HUES48 (cell line): Measurements from ENCODE around the gene GALT.

Source experiments
- H3K27ac ChIP-seq: one replicate; pipeline ENCODE4 v1.7.0; 2013; ENCODE audit warnings: low read depth, low read length, inconsistent platforms
- H3K27me3 ChIP-seq: 2 replicates; pipeline ENCODE4 v1.6.1; 2013; ENCODE audit warnings: mild to moderate bottlenecking, low read length; ENCODE audit not compliant: control insufficient read depth, insufficient read depth
- H3K36me3 ChIP-seq: 2 replicates; pipeline ENCODE4 v1.6.1; 2013; ENCODE audit warnings: low read length; ENCODE audit not compliant: control insufficient read depth, insufficient read depth
- H3K4me1 ChIP-seq: 2 replicates; pipeline ENCODE4 v1.6.1; 2013; ENCODE audit warnings: mild to moderate bottlenecking, low read length; ENCODE audit not compliant: control insufficient read depth, insufficient read depth
- H3K4me3 ChIP-seq: 2 replicates; pipeline ENCODE4 v1.5.1; 2013; ENCODE audit warnings: mild to moderate bottlenecking, low read depth, low read length
- H3K9ac ChIP-seq: 2 replicates; pipeline ENCODE4 v1.6.1; 2013; ENCODE audit warnings: mild to moderate bottlenecking, low read depth, low read length, moderate library complexity
- H3K9me3 ChIP-seq: 2 replicates; pipeline ENCODE4 v1.6.1; 2013; ENCODE audit warnings: low read length; ENCODE audit not compliant: control insufficient read depth, insufficient read depth

The GALT gene

DNA sequence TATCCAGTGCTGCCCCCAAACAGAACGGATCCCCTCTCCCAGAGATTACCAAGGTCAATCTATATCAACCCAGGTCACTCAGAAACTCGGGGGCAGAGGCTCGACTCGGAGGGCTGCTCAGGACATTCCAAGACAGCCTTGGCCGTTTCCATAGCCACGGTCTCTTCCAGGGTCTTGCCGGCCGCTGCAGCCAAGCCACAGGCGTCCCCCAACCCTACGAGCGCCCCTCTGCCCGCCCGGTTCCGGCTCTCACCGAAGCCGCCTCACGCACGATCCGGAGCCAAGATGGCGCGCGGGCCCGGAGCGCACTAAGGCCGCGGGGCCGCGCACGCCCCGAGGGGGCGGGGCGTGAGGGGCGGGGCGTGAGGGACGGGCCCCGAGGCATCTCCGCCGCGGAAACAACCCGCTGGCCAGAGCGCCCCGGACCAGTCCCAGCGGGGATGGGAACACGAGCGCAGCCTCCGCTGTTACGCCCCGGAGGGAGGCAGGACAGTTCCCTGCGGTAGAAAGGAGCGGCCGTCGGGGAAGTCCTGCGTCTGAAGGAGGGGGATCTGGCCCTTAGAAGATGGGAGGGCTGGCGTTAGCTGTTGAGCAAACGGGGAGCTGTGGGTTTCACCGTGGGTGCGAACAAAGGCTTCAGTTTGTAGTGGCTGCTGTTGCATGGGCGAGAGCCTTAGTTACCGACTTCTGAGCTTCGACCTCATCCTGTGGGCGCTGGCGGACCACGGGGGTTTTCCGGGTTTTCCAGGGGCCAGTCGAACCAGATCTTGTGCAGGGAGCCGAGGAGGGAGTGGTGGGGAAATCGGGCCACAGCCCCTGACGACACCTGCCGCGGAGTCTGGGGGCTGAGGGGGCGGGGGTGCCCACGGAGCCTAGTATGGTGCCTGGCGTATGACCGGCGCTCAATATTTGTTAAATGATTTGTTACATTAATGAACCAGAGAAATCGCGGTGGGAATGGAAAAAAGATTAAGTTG, 34.4 kb upstream of the GALT start, which contains the start of gene RPP25L:
TSS of gene RPP25L (minus strand) at position 287 of the 977 bp plus-strand sequence. CDS start 801 bp downstream, outside the sequence.
- Histone ChIP-seq H3K4me1 (peaks cover 8% of the 10 kb centered on the region; the same call in 1 of the 2 replicates), H3K4me3 (peak within 1 kb of the TSS; percentile 94), H3K9ac (peak within 1 kb of the TSS; percentile 84), H3K9me3 (no peaks in the 10 kb centered on the region), H3K27ac (peak within 1 kb of the TSS; percentile 73), H3K27me3 (no peaks in the 10 kb centered on the region; the same call in none of the 2 replicates), H3K36me3 (no peaks in the 10 kb centered on the region)

DNA sequence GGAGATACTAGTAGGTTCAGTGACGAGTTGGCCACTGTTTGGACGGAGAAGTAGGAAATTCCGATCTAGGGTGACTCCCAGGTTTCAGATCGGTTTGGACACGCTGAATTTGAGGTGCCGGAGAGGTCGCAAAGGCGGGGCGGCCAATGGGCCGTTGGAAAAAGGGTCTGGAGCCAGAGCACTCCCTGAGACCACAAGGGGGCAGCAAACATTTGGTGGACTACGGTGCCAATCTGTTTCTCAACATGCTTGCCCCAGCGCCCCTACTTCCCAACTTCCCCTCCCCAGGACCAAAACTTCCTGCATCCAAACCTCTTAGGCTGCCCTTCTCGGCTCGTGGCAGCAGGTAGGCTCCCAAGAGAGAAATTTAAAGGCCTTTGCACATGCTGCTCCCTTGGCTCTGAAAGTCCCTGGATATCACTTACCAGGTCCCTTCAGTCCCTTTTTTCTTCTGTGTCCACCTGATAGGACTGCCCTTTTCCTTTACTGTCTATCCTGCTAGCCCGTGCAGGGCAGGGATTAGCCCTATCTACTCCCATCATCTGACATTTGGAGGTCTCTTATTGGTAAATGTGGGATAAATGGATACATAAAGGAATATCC, 33.6 kb upstream of the GALT start:
- no peaks in the 10 kb centered on the region for H3K9me3 ChIP-seq
- no peak overlapping the region for H3K9ac ChIP-seq

DNA sequence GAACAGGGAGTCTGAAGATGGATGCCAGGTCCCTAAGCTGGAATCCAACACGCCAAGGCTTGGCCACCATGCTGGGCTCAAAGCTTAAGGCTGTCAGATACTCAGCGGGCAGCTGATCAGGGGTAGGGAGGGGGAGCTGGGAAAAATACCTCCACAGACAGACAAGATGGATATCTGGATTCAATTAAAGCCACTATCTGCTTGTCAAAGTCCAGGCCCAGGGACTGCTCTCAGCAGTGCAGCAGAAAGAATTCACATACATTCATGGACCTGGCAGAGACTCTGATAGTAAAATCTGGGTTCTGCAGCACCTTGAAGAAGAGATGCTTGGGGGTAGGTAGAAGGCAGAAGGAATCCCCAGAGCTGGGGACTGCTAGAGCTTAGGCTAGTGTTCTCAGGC, 31.3 kb upstream of the GALT start:
- no peaks in the 10 kb centered on the region; the same call in none of the 2 replicates for H3K27me3 ChIP-seq
- H3K27ac ChIP-seq: no peak overlapping the region
- H3K9me3 ChIP-seq: no peaks in the 10 kb centered on the region
- H3K36me3 ChIP-seq: 0 out of 2 replicates have a peak, but pooled peaks cover 4% of the 10 kb centered on the region
- H3K4me1 ChIP-seq: peaks cover 8% of the 10 kb centered on the region; the same call in 1 of the 2 replicates
- H3K4me3 ChIP-seq: no peak overlapping the region
- H3K9ac ChIP-seq: no peak overlapping the region

More for the DNA sequence above, 33.6 kb upstream of the GALT start:
- Histone ChIP-seq H3K27ac (no peak overlapping the region), H3K4me1 (peaks cover 8% of the 10 kb centered on the region; the same call in 1 of the 2 replicates), H3K4me3 (peak overlapping the region; percentile 94), H3K27me3 (no peaks in the 10 kb centered on the region; the same call in none of the 2 replicates), H3K36me3 (0 out of 2 replicates have a peak, but pooled peaks cover 4% of the 10 kb centered on the region)

DNA sequence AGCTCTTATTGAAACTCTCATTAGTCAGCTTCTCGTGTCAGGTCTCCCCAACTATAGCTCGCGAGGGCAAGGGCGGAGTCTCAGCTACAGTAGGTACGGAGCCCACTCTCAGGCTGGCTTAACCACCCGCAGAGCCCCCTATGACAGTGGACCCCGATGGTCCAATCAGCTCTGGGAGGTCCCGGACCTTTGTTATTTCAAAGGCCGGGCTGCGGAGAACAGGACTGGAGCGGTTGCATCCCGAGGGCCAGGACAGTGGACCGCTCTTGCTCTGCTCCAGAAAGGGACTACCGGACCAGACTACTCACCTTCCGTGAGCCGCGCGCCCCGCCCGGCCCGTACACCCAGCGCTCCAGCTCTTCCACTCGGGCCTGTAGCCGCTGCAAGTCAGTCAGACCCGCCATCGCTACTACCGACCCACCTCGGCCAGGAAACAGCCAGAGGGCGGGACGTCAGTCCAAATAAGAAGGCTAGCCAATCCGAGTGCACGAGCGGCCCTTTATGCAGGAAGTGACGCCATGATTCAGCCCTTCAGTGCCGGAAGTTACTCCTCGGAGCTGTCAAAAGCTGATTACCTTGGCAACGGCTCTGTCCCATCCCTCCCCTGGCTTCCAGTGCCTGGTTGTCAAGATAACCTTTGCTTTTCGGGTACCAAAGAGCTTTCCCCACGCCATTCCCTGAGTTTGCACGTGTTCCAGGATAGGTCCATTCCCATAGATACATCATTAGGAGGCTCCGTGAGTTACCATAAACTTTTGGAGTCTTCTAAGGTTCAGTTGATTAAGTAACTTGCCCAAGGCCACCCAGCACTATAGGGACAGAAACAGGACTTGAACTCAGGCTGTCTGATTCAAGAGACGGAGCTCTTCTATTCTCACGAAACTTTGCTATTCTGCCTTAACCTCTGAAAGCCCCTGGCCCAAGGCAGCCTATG, 26.1 kb upstream of the GALT start, which contains the start of gene DCTN3:
TSS of gene DCTN3 (minus strand) at position 435 of the 934 bp plus-strand sequence. CDS start at position 404, 31 bp downstream.
- 0 out of 2 replicates have a peak, but pooled peaks cover 4% of the 10 kb centered on the region for H3K36me3 ChIP-seq
- no peak within 1 kb of the TSS for H3K27ac ChIP-seq
- H3K4me1 ChIP-seq: no peaks in the 10 kb centered on the region; the same call in 1 of the 2 replicates
- H3K9ac ChIP-seq: no peak within 1 kb of the TSS; the same call in 1 of the 2 replicates
- peak within 1 kb of the TSS; percentile 66 for H3K4me3 ChIP-seq
- H3K27me3 ChIP-seq: peaks cover 33% of the 10 kb centered on the region
- no peaks in the 10 kb centered on the region for H3K9me3 ChIP-seq

DNA sequence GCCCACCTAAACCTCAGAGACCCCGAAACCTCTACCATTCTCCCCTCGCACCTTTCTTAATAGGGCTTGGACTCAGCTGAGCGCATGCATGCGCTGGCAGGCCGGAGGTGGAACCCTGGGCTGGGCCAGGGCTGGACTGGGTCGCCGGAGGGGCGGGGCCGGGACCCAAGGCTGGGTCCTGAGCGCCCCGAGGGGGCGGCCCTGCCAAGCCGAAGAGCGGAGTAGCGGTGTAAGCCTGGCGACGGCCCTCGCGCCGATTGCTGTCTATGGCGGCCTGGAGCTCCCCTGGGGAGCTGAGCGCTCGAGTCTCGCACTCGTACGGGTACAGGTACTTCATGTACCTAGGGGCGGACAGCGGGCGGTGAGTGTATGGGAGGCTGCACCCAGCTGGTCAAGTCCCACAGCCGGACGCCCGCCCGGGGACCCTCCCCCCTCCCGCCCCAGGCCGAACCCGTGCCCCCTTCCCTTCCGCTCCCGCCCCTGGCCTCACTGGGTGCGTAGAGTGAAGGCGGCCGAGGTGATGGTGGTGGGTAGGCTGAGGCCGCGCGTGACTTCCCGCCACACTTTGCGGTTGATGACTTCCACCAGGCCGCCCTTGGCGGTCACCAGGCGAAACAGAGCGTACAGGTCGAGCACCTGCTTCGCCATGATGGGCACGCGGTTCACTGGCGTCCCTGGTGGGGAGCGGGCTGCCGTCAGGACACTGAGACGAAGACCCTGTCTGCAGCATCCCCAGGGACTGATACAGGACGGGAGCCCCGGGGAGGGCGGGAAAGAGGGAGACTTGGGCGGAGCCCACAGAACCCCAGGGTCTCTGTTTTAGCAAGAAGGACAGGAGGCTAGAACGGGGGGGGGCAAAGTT, 22.9 kb upstream of the GALT start:
- no peak overlapping the region for H3K9ac ChIP-seq
- H3K4me3 ChIP-seq: no peak overlapping the region
- no peaks in the 10 kb centered on the region for H3K9me3 ChIP-seq
- peaks cover 66% of the 10 kb centered on the region for H3K27me3 ChIP-seq
- no peaks in the 10 kb centered on the region for H3K36me3 ChIP-seq
- peaks cover 3% of the 10 kb centered on the region; the same call in 1 of the 2 replicates for H3K4me1 ChIP-seq
- H3K27ac ChIP-seq: no peak overlapping the region

DNA sequence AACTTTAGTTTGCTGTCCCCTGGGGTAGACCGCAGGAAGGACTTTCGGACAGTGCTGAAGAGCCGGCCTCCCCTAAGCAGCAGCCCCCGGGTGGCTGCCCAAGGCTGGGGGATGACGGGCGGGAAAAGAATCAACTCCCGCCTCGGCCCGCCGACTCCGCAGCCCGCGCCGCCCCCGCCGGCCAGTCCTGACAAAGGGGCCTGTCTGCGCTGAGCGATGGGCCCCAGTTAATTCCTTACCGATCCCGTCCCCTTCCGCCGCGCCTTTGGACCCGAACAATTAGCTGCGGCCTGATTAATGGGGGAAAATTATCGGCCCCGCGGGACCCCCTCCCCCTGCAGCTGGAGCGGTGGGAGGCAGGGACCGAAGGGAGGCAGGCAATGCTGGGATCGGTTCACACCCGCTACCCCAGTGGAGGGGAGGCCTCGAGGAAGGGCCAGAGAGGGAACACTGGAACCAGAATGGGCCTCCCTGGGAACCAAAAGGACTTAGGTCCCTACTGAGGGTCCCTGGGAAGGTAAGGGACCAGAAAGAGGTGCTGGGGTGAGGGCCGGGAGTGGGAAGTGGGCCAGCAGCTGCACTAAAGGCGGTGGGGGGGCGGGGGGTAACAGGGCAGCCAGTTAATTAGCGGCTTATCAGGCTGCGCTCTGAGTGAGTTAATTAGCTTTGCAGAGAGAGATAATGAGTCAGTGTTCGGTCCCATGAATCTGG, 21.8 kb upstream of the GALT start:
- no peaks in the 10 kb centered on the region for H3K9me3 ChIP-seq
- peaks cover 76% of the 10 kb centered on the region for H3K27me3 ChIP-seq
- peaks cover 3% of the 10 kb centered on the region; the same call in 1 of the 2 replicates for H3K4me1 ChIP-seq
- H3K27ac ChIP-seq: no peak overlapping the region
- peak overlapping the region; percentile 38 for H3K4me3 ChIP-seq
- H3K36me3 ChIP-seq: no peaks in the 10 kb centered on the region
- H3K9ac ChIP-seq: no peak overlapping the region

DNA sequence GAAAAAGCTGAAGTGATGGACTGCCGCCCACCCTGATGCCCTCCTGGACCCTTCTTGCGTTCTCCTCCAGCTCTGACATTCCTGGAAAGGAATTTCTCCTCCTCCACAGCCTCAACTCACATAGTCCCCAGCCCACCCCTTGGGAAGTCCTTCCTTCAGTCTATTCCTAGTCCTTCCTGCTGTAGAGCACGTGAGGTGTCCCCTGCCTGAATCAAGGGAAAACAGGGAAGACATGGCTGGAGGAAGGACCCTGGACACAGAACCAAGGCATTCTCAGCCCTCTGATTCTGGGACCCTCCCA, 21.3 kb upstream of the GALT start:
- H3K27ac ChIP-seq: no peak overlapping the region
- H3K4me1 ChIP-seq: peaks cover 3% of the 10 kb centered on the region; the same call in 1 of the 2 replicates
- peaks cover 81% of the 10 kb centered on the region for H3K27me3 ChIP-seq
- H3K36me3 ChIP-seq: no peaks in the 10 kb centered on the region
- H3K9me3 ChIP-seq: no peaks in the 10 kb centered on the region
- no peak overlapping the region for H3K4me3 ChIP-seq
- no peak overlapping the region for H3K9ac ChIP-seq

DNA sequence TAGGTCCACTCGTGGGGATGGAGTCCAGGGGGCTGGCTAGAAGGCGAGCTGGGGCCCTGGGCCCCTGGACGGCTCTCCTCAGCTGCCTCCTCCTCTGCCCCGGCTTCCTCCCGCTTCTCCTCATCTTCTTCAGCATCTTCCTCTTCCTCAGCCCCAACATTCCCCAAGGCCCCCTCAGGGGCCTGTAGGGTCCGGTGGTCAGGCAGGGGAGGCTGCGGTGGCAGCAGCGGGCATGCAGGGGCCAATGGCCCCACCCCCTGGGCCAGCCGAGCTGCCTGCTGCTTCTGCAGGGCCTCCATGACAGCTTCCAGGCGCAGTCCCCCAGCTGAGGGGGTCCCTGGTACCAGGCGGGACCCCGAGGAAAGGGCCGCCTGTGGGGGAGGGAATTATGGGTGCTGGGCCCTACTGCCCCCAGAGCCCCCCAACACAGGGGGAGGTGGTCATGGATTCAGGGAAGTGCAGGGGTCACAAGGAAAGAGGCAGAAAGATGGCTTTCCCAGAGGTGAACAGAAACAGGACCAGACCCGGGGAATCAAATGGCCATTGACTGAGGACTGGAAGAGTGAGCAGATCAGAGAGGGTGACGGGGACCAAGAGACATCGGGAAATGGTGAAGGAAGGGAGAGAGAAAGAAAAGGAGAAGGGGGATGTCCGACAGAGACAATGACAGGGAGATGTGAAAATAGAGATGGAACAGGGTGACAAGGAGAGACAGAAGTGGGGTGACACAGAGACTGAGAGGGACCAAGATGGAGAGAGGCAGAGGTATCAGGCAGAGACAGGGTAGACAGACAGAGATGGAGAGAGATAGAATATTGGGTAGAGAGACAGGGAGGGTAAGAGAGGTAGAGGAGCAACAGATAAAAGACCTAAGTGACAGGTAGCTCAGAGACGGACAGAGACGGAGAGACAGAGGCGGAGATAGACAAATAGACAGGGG, 18.5 kb upstream of the GALT start:
- no peaks in the 10 kb centered on the region for H3K36me3 ChIP-seq
- peak overlapping the region; percentile 61; the same call in 1 of the 2 replicates for H3K4me3 ChIP-seq
- H3K9ac ChIP-seq: no peak overlapping the region
- no peaks in the 10 kb centered on the region for H3K9me3 ChIP-seq
- H3K27me3 ChIP-seq: peaks cover 99% of the 10 kb centered on the region
- H3K4me1 ChIP-seq: peaks cover 3% of the 10 kb centered on the region; the same call in 1 of the 2 replicates
- H3K27ac ChIP-seq: no peak overlapping the region
